SK-N-MC (cell line): ENCODE data around the gene WASL.

Source experiments
- EZH2 ChIP-seq: fragments of 200-600 bp; sonication (generic); IDR thresholded peaks from one replicate; pipeline ENCODE4 v1.6.1; 2017; ENCODE audit warnings: antibody characterized with exemption
- FOXP2 ChIP-seq: optimal IDR thresholded peaks from 2 replicates; pipeline ENCODE3; 2011; ENCODE audit warnings: mild to moderate bottlenecking, moderate library complexity; ENCODE audit not compliant: insufficient read depth; ENCODE audit errors: extremely low read length, control extremely low read depth
- POLR2AphosphoS5 ChIP-seq: IDR thresholded peaks from 2 replicates; pipeline ENCODE4 v1.6.1; 2012; ENCODE audit warnings: mild to moderate bottlenecking, low read depth, low read length, borderline replicate concordance

- no peak for TF ChIP-seq EZH2
- TF ChIP-seq POLR2AphosphoS5 = no peak
- TF ChIP-seq FOXP2 = no peak
These were observed 35.0 kb upstream of the WASL start for GRCh38 chr7:123783820-123784219.
